Spleen (tissue), 11 donors: ENCODE results near the gene SIPA1. TPM values are rescaled to one million over a fixed set of nuclear protein-coding genes. Genes with fewer than 3 reads are reported as not detected.

ENCODE experiments used
- DNase-seq: peaks from one replicate; pipeline ENCODE4 v3.0.0-alpha.2; 2020
- H3K27ac ChIP-seq, 8 donors: fragments of 200-600 bp; sonication (generic) in 7 of 8; 1 replicate in 4 of 8; 2 replicates in 4 of 8; pipeline versions ENCODE4 v1.5.0 to v1.8.0; 2016 to 2021; ENCODE audit warnings: inconsistent platforms in 4 of 8, mild to moderate bottlenecking in 4 of 8, moderate library complexity in 1 of 8
- H3K27me3 ChIP-seq, 7 donors: fragments of 200-600 bp; sonication (generic) in 6 of 7; replicated peaks in 1 of 7; 1 replicate in 4 of 7; 2 replicates in 3 of 7; pipeline versions ENCODE4 v1.5.0 to v1.8.0; 2016 to 2021; ENCODE audit warnings: inconsistent platforms in 3 of 7, mild to moderate bottlenecking in 1 of 7
- H3K36me3 ChIP-seq, 6 donors: fragments of 200-600 bp; sonication (generic) in 5 of 6; 1 replicate in 4 of 6; 2 replicates in 2 of 6; pipeline versions ENCODE4 v1.5.0 to v1.8.0; 2016 to 2021; ENCODE audit warnings: inconsistent platforms in 2 of 6
- H3K4me1 ChIP-seq, 6 donors: fragments of 200-600 bp; sonication (generic) in 5 of 6; 1 replicate in 3 of 6; 2 replicates in 3 of 6; pipeline versions ENCODE4 v1.5.0 to v1.8.0; 2016 to 2021; ENCODE audit warnings: inconsistent platforms in 3 of 6
- H3K4me3 ChIP-seq, 8 donors: fragments of 200-600 bp; sonication (generic) in 7 of 8; 1 replicate in 4 of 8; 2 replicates in 4 of 8; pipeline versions ENCODE4 v1.5.0 to v1.8.0; 2016 to 2021; ENCODE audit warnings: inconsistent platforms in 4 of 8, mild to moderate bottlenecking in 4 of 8, moderate library complexity in 2 of 8
- H3K9me3 ChIP-seq, 8 donors: fragments of 200-600 bp; sonication (generic) in 7 of 8; 1 replicate in 4 of 8; 2 replicates in 4 of 8; pipeline versions ENCODE4 v1.5.0 to v1.8.0; 2016 to 2021; ENCODE audit warnings: inconsistent platforms in 4 of 8
- CTCF ChIP-seq, 11 experiments: fragments of 200-600 bp in 7 of 11; fragments of 450-650 bp in 4 of 11; sonication (generic) in 4 of 11; IDR thresholded peaks in 8 of 11; conservative IDR thresholded peaks in 3 of 11; 1 replicate in 7 of 11; 2 replicates in 4 of 11; pipeline versions ENCODE4 v1.4.0 to v1.8.0; 2016 to 2021; ENCODE audit warnings: antibody characterized with exemption in 11 of 11, inconsistent platforms in 4 of 11, mild to moderate bottlenecking in 1 of 11
- POLR2A ChIP-seq, 3 donors: fragments of 450-650 bp; IDR thresholded peaks; one replicate each; pipeline ENCODE4 v1.5.1; 2017; ENCODE audit warnings: antibody characterized with exemption in 3 of 3, mild to moderate bottlenecking in 1 of 3
- POLR2AphosphoS5 ChIP-seq, 3 donors: sonication (generic); formaldehyde crosslinking; IDR thresholded peaks; one replicate each; pipeline ENCODE4 v1.5.1; 2017; ENCODE audit warnings: antibody characterized with exemption in 3 of 3
- WGBS, 5 donors: extraction: QIAGEN DNeasy Blood & Tissue Kit in 3 of 5; methylation state at CpG; one replicate each; pipeline versions ENCODE4 v1.1.5 to v1.1.7; 2013 to 2018; 5-methylcytosine and 5-hydroxymethylcytosine counted together
- intact Hi-C: fragments of 100-400 bp; cut with DNase I; formaldehyde crosslinking; loops from one replicate; pipeline ENCODE4 v1.15.0; 2023; ENCODE audit warnings: low total_unique reads
- polyA plus RNA-seq, 3 donors: library from polyadenylated mRNA; stranded (reverse); fragments of 200-250 nt; gene quantifications; one replicate each; pipeline ENCODE4 v1.2.1, GENCODE V29; 2013
- total RNA-seq, 7 donors: library from RNA; depleted of rRNA in 3 of 7; stranded (reverse); fragments of >200 nt in 3 of 7; fragmentation: NEBNext Ultra II Directional in 4 of 7; extraction: Animal tissue kit (Norgen Biotek cat#: 25700) in 4 of 7; gene quantifications; one replicate each; pipeline versions ENCODE4 v1.1.0 to v1.2.1, GENCODE V29; 2016 to 2021
- donor health status: healthy with polysubstance abuse.
- donor health status: DM: no; HTN: no; CAD: no; lungs with moderate emphysema.
- donor health status: DM: no; HTN: no; CAD: no.
- donor health status: Bipolar disorder and iron deficiency.
- donor health status: healthy.
- donor health status: DM: no; HTN: no; CAD: no.
- donor health status: DM: yes; HTN: yes; CAD: no.

Gene SIPA1
- total and polyA plus RNA-seq, 10 donors: 167 to 423 (median 272) TPM

- no peak for DNase-seq
- no peak overlapping the region for H3K27ac ChIP-seq
- TF ChIP-seq POLR2A (IDR thresholded peaks at IDR 0.05) (no peak), POLR2AphosphoS5 (IDR thresholded peaks at IDR 0.05) (peak in 1 of 3 donors; percentile 18)
- H3K4me3 ChIP-seq: no peak overlapping the region
- no peaks in the 10 kb centered on the region for H3K27me3 ChIP-seq
- no peaks in the 10 kb centered on the region for H3K9me3 ChIP-seq
- WGBS, 5 donors: 95 to 97% (median 96%) methylated on average over 12 to 14 of the region's 14 CpGs
- H3K4me1 ChIP-seq: peaks cover 8 to 62% (median 33%) of the 10 kb centered on the region in 6 donors
- intact Hi-C loops: no loop called here
- H3K36me3 ChIP-seq: peaks cover 10 to 97% (median 91%) of the 10 kb centered on the region in 6 donors
These were observed 16.4 kb upstream of the SIPA1 start for GRCh38 chr11:65621460-65621859.

- Histone ChIP-seq H3K27me3 (no peaks in the 10 kb centered on the region), H3K9me3 (no peaks in the 10 kb centered on the region), H3K4me3 (no peak overlapping the region), H3K4me1 (peaks cover 3 to 62% (median 29%) of the 10 kb centered on the region in 6 donors), H3K36me3 (peaks cover 10 to 100% (median 97%) of the 10 kb centered on the region in 6 donors), H3K27ac (no peak overlapping the region)
- no peak for TF ChIP-seq CTCF (IDR thresholded peaks at IDR 0.05 in 8 of 11, conservative IDR thresholded peaks at IDR 0.05 in 3 of 11)
- TF ChIP-seq POLR2AphosphoS5 (IDR thresholded peaks at IDR 0.05): no peak
- no peak for TF ChIP-seq POLR2A (IDR thresholded peaks at IDR 0.05)
- no peak for DNase-seq
- intact Hi-C loops: no loop called here
- WGBS, 5 donors: 90 to 98% (median 95%) methylated on average over 5 to 16 of the region's 16 CpGs
These were observed 15.9 kb upstream of the SIPA1 start for GRCh38 chr11:65622011-65622410.

- H3K36me3 ChIP-seq: peaks cover 6 to 100% (median 97%) of the 10 kb centered on the region in 6 donors
- intact Hi-C loops: no loop called here
These were observed 14.7 kb upstream of the SIPA1 start for GRCh38 chr11:65623177-65623576.

GRCh38 chr11:65623852-65624616, 13.9 kb upstream of the SIPA1 start:
- 91 to 97% (median 95%) methylated on average over 25 of the region's 25 CpGs for WGBS, 5 donors
- intact Hi-C loops: no loop called here
- Histone ChIP-seq H3K4me3 (no peak overlapping the region), H3K4me1 (peaks cover 0 to 47% (median 14%) of the 10 kb centered on the region in 6 donors), H3K9me3 (no peaks in the 10 kb centered on the region), H3K36me3 (peaks cover 0 to 100% (median 97%) of the 10 kb centered on the region in 6 donors), H3K27me3 (no peaks in the 10 kb centered on the region), H3K27ac (no peak overlapping the region)
- no peak for TF ChIP-seq POLR2A (IDR thresholded peaks at IDR 0.05)
- peak in 1 of 3 donors; percentile 45 for TF ChIP-seq POLR2AphosphoS5 (IDR thresholded peaks at IDR 0.05)
- DNase-seq: no peak

More at GRCh38 chr11:65623177-65623576, 14.7 kb upstream of the SIPA1 start:
- Histone ChIP-seq H3K27ac (no peak overlapping the region), H3K9me3 (no peaks in the 10 kb centered on the region), H3K4me1 (peaks cover 0 to 55% (median 20%) of the 10 kb centered on the region in 6 donors), H3K4me3 (no peak overlapping the region), H3K27me3 (no peaks in the 10 kb centered on the region)
- DNase-seq: no peak
- WGBS, 5 donors: 91 to 95% (median 94%) methylated on average over 12 to 14 of the region's 14 CpGs
- no peak for TF ChIP-seq CTCF (IDR thresholded peaks at IDR 0.05 in 8 of 11, conservative IDR thresholded peaks at IDR 0.05 in 3 of 11)
- TF ChIP-seq POLR2AphosphoS5 (IDR thresholded peaks at IDR 0.05): peak in 1 of 3 donors; percentile 13

GRCh38 chr11:65624931-65625627, 12.8 kb upstream of the SIPA1 start:
- WGBS, 5 donors: 80 to 93% (median 84%) methylated on average over 10 to 30 of the region's 30 CpGs
- H3K27me3 ChIP-seq: no peaks in the 10 kb centered on the region
- peaks cover 0 to 36% (median 11%) of the 10 kb centered on the region in 6 donors for H3K4me1 ChIP-seq
- no peak overlapping the region for H3K27ac ChIP-seq
- DNase-seq: no peak
- H3K36me3 ChIP-seq: peaks cover 4 to 100% (median 97%) of the 10 kb centered on the region in 6 donors
- intact Hi-C loops: loop anchor here (5.0 kb wide), 1 partner anchor 192 kb away; no protein-coding TSS in a partner anchor
- TF ChIP-seq POLR2AphosphoS5 (IDR thresholded peaks at IDR 0.05) (no peak), POLR2A (IDR thresholded peaks at IDR 0.05) (no peak), CTCF (IDR thresholded peaks at IDR 0.05 in 8 of 11, conservative IDR thresholded peaks at IDR 0.05 in 3 of 11) (no peak)
- H3K9me3 ChIP-seq: no peaks in the 10 kb centered on the region
- H3K4me3 ChIP-seq: no peak overlapping the region
